ENCODE results near the gene JAG2.

GRCh38 chr14:105132921-105133654 is 35.5 kb downstream of the JAG2 start:
- TF ChIP-seq POLR2A (IDR thresholded peaks at IDR 0.05) (no peak), CTCF (IDR thresholded peaks at IDR 0.05) (no peak), POLR2AphosphoS5 (IDR thresholded peaks at IDR 0.05) (no peak)

Measured in breast epithelium (tissue), 3 donors.